Ovary (tissue), 3 donors: ENCODE results near the gene NINL.

Experiments used
- CTCF ChIP-seq, 3 donors: fragments of 450-650 bp in 2 of 3; fragments of 200-600 bp in 1 of 3; IDR thresholded peaks; one replicate each; pipeline versions ENCODE4 v1.5.1 to v1.8.0; 2016 to 2022; ENCODE audit warnings: antibody characterized with exemption in 3 of 3, mild to moderate bottlenecking in 1 of 3
- EP300 ChIP-seq: sonication (generic); formaldehyde crosslinking; IDR thresholded peaks from one replicate; pipeline ENCODE4 v1.6.1; 2017; ENCODE audit warnings: antibody characterized with exemption
- POLR2A ChIP-seq: fragments of 450-650 bp; IDR thresholded peaks from one replicate; pipeline ENCODE4 v1.6.1; 2017; ENCODE audit warnings: antibody characterized with exemption, mild to moderate bottlenecking, moderate library complexity
- donor health status: DM: no; HTN: no; CAD: no.

DNA sequence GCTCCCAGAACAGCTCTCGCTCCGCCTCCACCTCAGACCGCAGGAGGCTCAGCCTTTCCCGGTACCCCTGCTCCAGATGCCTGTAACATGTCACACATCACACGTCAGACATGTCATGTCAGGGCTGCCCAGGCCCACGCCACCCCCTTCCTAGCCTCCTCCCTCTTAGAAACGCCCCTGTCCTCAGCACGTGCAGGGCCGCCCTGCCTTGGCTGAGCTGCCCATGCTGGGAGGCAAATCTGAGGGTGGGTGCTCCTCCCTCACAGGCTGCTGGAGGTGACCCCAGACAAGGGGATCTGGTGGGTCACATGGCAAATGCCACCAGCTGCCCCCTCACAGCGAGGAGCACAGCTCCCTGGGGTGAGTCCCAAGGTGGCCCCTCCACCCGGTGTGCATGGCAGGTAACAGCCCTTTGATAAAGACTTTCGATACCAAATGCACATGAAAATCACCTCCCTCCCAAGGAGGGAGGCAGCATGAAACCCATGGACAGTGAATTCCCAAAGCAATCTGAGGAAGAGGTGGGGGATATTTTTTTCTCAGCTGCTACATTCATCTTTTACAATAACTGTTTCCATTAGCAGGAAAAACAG, 93.8 kb downstream of the NINL start:
- TF ChIP-seq CTCF (IDR thresholded peaks at IDR 0.05) (no peak), EP300 (no peak), POLR2A (no peak)
